ENCODE measurements around the gene EXD3.
"Not testable (repeated sequence)": the region's sequence is repeated elsewhere in the genome, so short reads cannot be mapped to it uniquely, and the experiment has no call there.

EXD3 gene

DNA sequence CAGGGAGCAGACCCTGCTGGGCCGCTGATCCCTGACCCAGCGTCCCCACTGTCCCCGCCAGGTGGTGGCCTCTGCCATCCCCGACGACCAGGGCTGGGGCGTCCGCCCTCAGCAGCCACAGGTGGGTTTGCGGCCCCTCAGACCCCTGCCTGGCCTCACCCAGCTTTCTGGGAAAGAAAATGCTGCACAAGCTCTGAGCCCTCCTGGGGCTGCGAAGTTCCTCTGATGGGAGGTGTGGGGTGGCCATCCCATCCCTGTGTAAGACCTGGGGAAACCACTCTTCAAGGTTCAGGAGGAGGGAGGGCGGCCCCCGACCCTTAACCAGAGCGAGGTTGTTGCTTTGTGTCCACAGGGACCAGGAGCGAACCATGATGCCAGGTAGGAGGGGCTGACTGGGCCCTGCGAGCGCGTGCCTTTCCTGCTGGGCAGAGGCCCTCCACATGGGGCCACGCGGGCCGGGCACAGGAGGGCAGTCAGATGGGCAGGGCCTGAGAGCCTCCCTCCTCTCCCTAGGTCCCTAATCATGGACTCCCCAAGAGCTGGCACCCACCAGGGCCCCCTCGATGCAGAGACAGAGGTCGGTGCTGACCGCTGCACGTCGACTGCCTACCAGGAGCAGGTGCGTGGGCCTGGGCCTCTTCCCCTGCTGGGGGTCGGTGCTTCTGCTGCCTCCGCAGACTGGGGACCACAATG, 7.9 kb upstream of the EXD3 start:
- no peak for DNase-seq

- peak; percentile 17 to 24 for DNase-seq
These were observed 7.2 kb upstream of the EXD3 start for GRCh38 chr9:137429974-137430722.

DNA sequence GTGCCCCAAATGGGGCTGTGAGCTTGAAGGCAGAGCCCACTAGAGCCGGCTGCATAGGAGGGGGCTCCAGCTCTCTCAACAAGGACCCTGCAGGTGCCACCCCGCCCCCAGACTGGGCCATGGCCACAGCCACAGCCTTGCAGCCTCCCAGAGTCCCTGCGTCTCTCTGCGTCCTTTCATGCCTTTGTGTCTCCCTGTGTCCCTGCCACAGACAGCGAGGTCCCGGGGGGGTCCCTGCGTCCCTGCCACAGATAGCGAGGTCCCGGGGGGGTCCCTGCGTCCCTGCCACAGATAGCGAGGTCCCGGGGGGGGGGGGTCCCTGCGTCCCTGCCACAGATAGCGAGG, 6.6 kb upstream of the EXD3 start:
- DNase-seq = no peak

DNA sequence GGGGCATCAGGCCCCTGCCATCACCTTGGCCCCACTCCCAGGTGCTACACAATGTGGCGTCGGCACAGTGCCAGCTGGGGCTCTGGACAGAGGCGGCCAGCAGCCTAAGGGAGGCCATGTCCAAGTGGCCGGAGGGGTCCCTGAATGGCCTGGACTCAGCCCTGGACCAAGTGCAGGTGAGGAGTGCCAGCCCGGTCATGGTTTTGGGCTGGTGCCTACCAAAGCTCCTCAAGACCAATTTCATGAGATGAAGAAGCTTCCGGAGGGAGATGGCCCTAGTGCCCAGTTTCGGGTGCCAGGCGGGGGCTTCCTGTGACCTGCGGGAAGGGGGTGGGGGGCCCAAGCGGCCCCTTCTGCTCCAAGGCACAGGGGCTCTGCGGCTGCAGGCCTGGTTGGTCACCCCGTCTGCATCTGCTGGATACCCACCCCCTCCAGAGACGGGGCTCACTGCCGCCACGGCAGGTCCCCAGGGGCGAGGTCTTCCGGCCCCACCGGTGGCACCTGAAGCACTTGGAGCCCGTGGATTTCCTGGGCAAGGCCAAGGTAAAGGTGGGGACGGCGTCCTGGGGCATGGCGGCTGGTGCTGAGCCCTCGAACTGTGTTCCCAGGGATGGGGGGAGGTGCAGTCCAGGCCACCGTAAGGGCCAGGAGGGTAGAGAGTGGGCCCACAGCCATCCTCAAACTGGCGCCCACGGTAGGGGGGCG, 6.0 kb upstream of the EXD3 start:
- DNase-seq = no peak

DNA sequence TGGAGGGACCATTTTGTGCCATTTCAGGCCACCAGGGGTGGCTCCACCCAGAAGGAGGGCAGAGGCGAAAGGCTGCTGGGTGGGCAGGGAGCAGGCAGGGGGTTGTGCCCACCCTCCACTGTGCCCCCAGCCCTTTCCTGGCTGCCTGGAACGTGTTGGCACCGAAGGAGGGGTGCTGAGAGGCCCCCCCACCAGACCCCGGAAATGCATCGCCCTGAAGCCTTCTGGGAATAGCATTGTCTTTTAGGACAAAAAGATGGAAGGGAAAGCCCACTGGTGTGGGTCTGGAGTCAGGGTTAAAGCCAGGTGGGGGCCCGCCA, 5.3 kb upstream of the EXD3 start:
- DNase-seq = no peak

- DNase-seq = no peak
These were observed 4.7 kb upstream of the EXD3 start for GRCh38 chr9:137427454-137428310.

DNA sequence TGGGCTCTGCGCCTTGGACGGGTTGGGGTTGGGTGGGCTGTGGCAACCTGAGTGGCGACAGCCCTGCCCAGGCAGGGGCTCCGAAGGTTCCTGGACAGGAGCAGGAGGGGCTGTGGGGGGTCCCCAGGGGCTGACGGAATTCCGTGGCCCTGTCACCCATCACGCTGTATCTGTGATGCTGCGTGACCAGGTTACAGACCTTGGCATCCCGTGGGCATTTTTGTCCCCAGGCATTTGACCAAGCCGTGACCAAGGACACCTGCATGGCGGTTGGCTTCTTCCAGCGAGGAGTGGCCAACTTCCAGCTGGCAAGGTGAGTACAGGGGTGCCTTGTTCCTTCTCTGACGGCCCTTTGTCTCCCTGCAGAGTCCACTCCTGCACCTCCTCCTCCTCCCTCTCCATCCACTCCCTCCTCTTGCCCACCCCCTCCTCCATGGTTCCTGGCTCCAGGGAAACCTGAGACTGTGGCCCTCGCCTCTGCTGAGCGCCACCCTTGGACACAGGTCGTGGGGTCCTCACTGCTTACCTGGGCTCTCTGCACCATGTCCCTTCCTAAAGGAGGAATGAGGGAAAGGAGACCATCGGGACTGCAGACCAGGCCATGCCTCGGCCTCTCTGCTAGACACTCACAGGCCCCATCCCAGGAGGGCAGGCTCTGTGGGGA, 3.2 kb upstream of the EXD3 start:
- DNase-seq = no peak

GRCh38 chr9:137423514-137424291, 741 bp upstream of the EXD3 start:
- no peak for DNase-seq

GRCh38 chr9:137421838-137422603, 941 bp downstream of the EXD3 start:
- DNase-seq = no peak

DNA sequence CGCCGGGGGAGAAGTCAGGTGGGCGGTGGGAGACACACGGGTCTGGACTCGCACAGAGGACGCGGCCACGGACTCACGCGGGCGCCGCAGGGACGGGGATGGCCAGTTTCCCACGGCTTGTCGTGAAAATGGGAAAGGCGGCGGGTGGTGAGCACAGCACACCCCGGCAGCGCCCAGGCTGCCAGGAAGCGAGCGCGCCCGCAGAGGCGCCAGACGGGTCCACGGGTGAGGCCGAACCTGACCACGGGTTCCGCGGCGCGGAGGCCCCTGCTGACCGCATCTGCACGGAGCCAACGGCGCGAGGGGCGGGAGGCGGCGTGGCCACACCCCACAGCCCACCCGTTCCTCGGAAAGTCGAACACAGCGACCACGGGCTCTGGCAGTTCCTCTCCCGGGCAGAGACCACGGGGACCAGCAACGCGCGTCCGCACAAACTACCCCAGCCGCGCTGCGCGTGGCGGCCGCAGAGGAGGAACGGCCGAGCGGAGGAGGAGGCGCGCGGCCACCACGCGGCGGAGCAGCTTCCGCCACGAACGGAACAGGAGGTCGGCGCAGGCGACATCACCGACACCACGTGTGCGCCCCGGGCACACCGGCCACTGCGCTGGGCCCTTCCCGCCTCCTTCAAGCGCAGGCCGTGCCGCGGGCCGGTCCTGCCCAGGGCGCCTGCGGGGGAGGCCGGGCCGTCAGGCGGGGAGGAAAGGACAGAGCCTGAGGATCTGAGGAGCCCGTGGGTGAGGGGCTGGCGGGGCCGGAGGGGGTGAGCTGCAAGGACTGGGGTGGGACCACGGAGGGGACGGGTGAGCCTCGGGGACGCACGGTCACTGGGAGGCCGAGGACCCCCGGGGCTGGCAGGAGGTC, 5.6 kb downstream of the EXD3 start:
- no peak for DNase-seq

DNA sequence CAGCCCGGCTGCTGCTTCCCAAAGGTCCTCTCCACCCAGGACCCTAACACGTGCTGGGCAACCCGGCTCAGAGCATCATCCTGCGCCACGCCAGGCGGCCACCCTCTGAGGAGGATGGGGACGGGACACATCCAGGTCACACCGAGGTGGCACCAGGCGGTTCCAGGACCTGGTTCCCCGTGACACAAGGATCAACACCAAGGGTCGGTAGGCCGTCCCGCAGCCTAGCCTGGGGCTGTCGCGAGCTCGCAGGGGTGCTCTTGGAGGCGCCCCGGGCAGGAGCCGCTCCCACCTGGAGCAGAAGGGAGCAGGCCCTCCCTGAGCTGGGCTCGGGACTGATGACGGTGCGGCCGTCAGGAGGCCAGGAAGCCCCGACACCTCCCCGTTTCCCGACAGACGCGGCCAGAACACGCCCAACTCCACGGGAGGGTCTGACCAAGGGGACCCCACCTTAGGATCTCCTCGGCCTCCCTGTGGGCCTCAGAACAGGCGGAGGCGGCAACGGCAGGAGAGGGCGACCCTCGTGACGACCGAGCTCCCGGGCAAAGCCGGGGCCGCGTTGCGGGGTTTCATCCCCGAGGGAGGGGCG, 6.3 kb downstream of the EXD3 start:
- DNase-seq = no peak

- DNase-seq = no peak
These were observed 6.9 kb downstream of the EXD3 start for GRCh38 chr9:137416006-137416562.

GRCh38 chr9:137415451-137415850, 7.5 kb downstream of the EXD3 start:
- DNase-seq = no peak

- DNase-seq = no peak
These were observed 10.5 kb downstream of the EXD3 start for GRCh38 chr9:137412431-137412830.

DNA sequence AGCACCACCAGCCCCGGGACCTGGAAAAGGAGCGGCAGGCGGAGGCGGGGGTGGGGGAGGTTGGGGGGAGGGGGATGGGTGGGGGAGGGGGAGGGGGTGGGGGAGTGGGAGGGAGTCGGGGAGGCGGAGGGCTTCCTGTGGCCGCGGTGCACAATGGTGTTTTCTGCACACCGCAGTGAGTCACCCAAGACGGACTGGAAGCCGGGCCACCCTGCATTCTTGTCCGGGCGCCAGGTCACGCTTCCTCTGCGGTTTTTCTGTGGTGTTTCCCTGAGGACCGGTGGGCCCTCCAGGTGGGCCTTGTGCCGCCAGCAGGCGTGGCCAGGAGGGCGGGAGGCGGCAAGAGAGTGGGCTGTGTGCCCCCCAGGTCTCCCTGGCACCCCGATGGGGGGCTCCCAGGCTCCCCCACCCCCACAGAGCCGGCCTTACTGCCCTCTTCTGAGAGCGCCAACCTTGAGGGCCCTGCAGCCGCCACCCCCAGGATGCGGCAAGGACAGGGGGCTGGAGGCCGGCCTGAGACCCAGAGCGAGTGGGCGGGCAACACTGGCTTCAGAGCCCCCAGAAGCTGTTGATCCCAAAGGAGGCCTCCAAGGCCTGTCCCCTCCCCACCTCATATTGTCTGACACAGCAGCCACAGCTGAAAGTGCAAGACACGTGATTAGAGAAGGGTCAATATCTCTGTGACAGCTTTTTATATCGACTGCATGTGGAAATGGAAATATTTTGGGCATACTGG, 11.1 kb downstream of the EXD3 start:
- no peak for DNase-seq

- no peak for DNase-seq
These were observed 11.7 kb downstream of the EXD3 start for GRCh38 chr9:137411260-137411644.

- DNase-seq = no peak
These were observed 12.1 kb downstream of the EXD3 start for GRCh38 chr9:137410891-137411249.

DNA sequence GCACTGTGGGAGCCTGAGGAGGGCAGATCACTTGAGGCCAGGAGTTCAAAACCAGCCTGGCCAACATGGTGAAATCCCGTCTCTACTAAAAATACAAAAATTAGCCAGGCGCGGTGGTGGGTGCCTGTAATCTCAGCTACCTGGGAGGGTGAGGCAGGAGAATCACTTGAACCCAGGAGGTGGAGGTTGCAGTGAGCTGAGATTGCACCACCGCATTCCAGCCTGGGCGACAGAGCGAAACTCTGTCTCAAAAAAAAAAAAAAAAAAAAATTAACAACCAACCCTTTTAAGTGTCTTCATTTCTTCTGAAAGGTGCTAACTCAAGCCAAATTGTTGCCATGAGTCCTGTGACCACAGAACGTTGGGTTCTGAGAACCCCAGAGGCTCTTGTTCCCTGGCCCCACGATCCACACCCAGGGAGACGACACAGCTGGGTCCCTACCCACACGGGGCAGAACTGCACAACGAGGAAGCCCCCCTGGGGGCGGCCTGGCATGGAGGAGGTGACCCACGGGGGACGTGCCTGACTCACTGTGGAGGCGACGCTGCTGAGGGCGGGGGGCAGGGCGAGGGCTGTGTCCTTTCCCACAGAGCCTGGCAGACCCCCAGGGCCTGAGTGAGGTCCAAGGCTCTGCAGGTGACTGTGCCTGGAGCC, 12.6 kb downstream of the EXD3 start:
- DNase-seq = not testable (repeated sequence)
